ENCODE results near the gene TXNRD2.

Gene TXNRD2

GRCh38 chr22:19982991-19983578 is 41.5 kb upstream of the TXNRD2 start:
- TF ChIP-seq FOXP2 (optimal IDR thresholded peaks at IDR 0.05; ENCODE audit: borderline replicate concordance, extremely low read depth, extremely low read length, insufficient read depth): no peak
- no peak for TF ChIP-seq SIN3A (IDR thresholded peaks at IDR 0.05; ENCODE audit: borderline replicate concordance, insufficient read depth, low read length)
- no peak for TF ChIP-seq POLR2AphosphoS5 (IDR thresholded peaks at IDR 0.05; ENCODE audit: low read depth, low read length)
- TF ChIP-seq TAF1 (IDR thresholded peaks at IDR 0.05; ENCODE audit: borderline replicate concordance, insufficient read depth, low read length): no peak
- no peak for TF ChIP-seq REST (IDR thresholded peaks at IDR 0.05; ENCODE audit: insufficient read depth in 1 of 2, low read depth in 2 of 2, low read length in 2 of 2)

DNA sequence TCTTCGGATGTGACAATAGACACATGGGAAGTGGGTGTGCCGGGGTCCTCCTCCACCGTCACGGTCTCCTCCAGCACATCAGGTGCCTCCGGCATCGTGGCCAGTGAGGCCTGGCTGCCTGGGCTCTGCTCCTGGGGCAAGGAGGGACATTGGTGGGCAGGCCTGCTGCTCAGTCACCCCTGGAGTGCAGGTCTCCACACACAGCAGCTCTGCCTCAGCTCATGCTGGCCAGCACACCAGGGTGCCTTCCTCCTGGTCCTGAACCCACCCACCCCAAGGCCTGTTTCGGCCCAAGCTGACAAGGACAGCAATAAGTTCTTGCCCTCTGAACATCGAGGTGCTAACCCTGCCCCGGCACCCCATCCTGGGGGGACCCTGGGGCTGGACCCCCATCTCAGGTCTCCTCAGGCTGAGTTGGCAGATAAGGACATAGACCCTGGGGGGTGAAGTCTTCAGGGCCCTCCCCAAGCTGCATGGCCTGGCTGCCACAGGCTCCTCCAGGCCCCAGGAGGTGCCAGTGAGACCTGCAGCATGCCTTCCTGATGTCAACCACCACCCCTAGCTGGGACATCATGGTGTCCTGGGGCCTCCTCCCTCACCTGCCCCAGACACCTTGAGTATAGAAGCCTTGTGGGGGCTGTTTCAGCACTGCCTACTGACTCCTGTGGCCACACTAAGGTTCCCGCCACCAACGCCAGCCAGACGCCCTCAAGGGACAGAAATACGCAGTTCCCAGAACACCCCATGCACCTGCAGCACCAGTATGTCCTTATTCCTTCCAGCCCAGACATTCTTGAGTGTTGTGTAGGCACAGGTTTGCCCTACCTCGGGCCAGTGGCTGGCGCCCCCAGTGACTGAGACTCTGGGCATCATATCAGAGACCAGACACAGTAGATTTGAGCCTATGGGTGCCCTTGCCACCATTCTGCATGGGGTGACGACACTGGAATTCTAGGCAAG is 40.6 kb upstream of the TXNRD2 start:
- peak; percentile 11 for TF ChIP-seq FOXP2 (optimal IDR thresholded peaks at IDR 0.05; ENCODE audit: borderline replicate concordance, extremely low read depth, extremely low read length, insufficient read depth)
- no peak for TF ChIP-seq REST (IDR thresholded peaks at IDR 0.05; ENCODE audit: insufficient read depth in 1 of 2, low read depth in 2 of 2, low read length in 2 of 2)

- TF ChIP-seq TAF1 (IDR thresholded peaks at IDR 0.05; ENCODE audit: borderline replicate concordance, insufficient read depth, low read length): no peak
- TF ChIP-seq POLR2AphosphoS5 (IDR thresholded peaks at IDR 0.05; ENCODE audit: low read depth, low read length): no peak
- no peak for TF ChIP-seq SIN3A (IDR thresholded peaks at IDR 0.05; ENCODE audit: borderline replicate concordance, insufficient read depth, low read length)
- TF ChIP-seq REST (IDR thresholded peaks at IDR 0.05; ENCODE audit: insufficient read depth in 1 of 2, low read depth in 2 of 2, low read length in 2 of 2): no peak
- no peak for TF ChIP-seq FOXP2 (optimal IDR thresholded peaks at IDR 0.05; ENCODE audit: borderline replicate concordance, extremely low read depth, extremely low read length, insufficient read depth)
Measured at GRCh38 chr22:19981171-19981960, 39.7 kb upstream of the TXNRD2 start.

- no peak for TF ChIP-seq FOXP2 (optimal IDR thresholded peaks at IDR 0.05; ENCODE audit: borderline replicate concordance, extremely low read depth, extremely low read length, insufficient read depth)
- no peak for TF ChIP-seq REST (IDR thresholded peaks at IDR 0.05; ENCODE audit: insufficient read depth in 1 of 2, low read depth in 2 of 2, low read length in 2 of 2)
- no peak for TF ChIP-seq TAF1 (IDR thresholded peaks at IDR 0.05; ENCODE audit: borderline replicate concordance, insufficient read depth, low read length)
- no peak for TF ChIP-seq POLR2AphosphoS5 (IDR thresholded peaks at IDR 0.05; ENCODE audit: low read depth, low read length)
- no peak for TF ChIP-seq SIN3A (IDR thresholded peaks at IDR 0.05; ENCODE audit: borderline replicate concordance, insufficient read depth, low read length)
Measured at GRCh38 chr22:19980766-19981165, 39.1 kb upstream of the TXNRD2 start.
